Esophagus muscularis mucosa (tissue), 4 donors: ENCODE results near the gene PLPPR3.

Experiments used
- CTCF ChIP-seq, 3 experiments: fragments of 200-600 bp in 2 of 3; fragments of 450-650 bp in 1 of 3; sonication (generic) in 2 of 3; IDR thresholded peaks; one replicate each; pipeline ENCODE4 v1.5.1; 2017 to 2019; ENCODE audit warnings: antibody characterized with exemption in 3 of 3, mild to moderate bottlenecking in 2 of 3, moderate library complexity in 1 of 3
- EP300 ChIP-seq: sonication (generic); formaldehyde crosslinking; IDR thresholded peaks from one replicate; pipeline ENCODE4 v1.6.1; 2017; ENCODE audit warnings: antibody characterized with exemption
- POLR2A ChIP-seq: fragments of 450-650 bp; IDR thresholded peaks from one replicate; pipeline ENCODE4 v1.6.1; 2017; ENCODE audit warnings: antibody characterized with exemption, moderate library complexity, mild to moderate bottlenecking, low read depth

DNA sequence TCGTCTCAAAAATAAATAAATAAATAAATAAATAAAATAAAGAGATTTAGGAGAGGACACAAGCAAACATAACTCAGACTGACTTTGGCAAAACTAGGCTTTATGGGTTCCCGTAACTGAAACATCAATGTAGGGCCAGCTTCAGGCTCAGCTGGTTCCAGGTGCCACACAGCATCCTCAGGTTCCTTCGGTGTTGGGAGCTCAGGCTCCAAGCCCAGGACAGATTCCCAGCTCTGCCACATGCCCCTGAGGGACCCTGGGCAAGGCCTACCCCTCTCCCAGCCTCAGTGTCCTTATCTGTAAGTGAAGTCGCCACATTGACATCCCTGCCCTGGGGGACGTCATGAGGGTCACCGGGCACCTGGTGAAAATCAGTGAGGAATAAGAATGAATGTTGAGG lies 52.1 kb downstream of the PLPPR3 start:
- TF ChIP-seq POLR2A: no peak
- no peak for TF ChIP-seq CTCF (IDR thresholded peaks at IDR 0.05)
- no peak for TF ChIP-seq EP300
